Adrenal gland (tissue), 5 donors: ENCODE data around the gene SAP30BP.

Source experiments
- CTCF ChIP-seq, 6 experiments: fragments of 450-650 bp in 4 of 6; fragments of 200-600 bp in 2 of 6; sonication (generic) in 1 of 6; IDR thresholded peaks; 1 replicate in 5 of 6; 2 replicates in 1 of 6; pipeline versions ENCODE4 v1.5.1 to v1.8.0; 2016 to 2021; ENCODE audit warnings: antibody characterized with exemption in 6 of 6, mild to moderate bottlenecking in 2 of 6, moderate library complexity in 1 of 6
- POLR2A ChIP-seq, 2 donors: fragments of 450-650 bp; IDR thresholded peaks; one replicate each; pipeline ENCODE4 v1.6.1; 2017; ENCODE audit warnings: antibody characterized with exemption in 2 of 2, mild to moderate bottlenecking in 2 of 2, moderate library complexity in 1 of 2
- donor health status: DM: no; HTN: no; CAD: no.

DNA sequence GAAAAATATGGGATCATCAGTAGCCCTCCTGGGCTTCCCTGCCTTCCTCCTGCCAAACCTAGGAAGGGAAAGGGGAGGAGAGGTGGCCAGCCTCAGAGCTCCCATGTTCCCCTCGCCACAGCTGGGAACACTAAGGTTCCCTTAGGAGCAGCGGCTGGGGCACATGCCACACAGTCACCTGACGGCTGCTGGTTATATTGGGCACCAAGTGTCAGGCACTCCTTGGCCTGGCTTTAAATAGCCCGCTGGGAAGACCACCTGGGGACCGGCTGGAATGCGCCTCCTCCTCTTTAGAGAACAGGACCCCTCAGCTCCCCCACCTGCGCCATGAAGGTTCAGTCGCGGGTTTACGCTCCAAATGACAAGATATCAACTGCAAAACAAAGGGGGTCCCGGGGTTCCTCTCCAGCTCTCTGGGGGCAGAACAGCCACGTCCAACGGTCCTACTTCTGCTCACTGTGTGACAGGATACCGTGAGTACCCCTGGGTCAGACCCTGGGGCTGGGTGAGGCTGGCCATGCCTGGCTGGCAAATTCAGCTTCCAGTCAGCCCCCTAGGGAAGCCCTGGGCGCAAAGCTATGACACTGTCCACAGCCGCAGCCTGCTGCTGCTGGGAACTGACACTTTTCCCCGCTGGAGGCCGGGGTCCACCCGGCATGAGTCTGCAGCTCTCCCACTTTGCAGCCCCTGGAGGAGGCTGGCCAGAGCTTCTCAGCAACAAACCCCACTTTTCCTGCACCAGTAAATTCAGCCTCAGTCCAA lies 30.6 kb upstream of the SAP30BP start:
- TF ChIP-seq CTCF (IDR thresholded peaks at IDR 0.05), result no peak
- no peak for TF ChIP-seq POLR2A (IDR thresholded peaks at IDR 0.05)
